NCI-H146 treated with DMSO at 0.1 percent for 48 hours (cell line): ENCODE results near the gene ZNF19.

Experiments
- DNase-seq: peaks from one replicate; lab custom pipeline; 2025; ENCODE audit not compliant: unreplicated experiment; lab: John Stamatoyannopoulos, UW

ZNF19 gene

DNA sequence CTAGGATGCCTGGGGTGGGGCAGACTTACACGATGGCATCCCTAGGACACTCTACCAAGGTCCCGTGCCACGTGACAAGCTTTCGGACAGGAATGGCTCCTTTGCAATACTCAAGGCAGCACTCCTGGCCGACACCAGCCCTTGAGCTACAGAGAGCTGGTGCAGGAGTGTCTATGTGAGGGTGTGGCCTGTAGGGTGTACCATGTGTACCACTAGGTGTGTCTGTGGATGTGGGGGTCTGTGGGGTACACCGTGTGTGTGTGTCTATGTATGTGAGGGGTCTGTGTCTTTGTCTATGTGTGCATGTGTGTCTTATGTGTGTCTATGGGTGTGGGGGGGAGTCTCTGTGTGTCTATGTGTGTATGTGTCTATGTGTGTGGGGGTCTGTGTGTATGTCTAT is 45.4 kb downstream of the ZNF19 start:
- no peak for DNase-seq

GRCh38 chr16:71442051-71442440 is 47.1 kb downstream of the ZNF19 start, which contains the start of gene TLE7:
Gene TLE7, minus strand, starts transcription at chr16:71442054. Its CDS starts 8,730 bp downstream, at chr16:71433324.
- DNase-seq: no peak

- no peak for DNase-seq
These were observed 47.6 kb downstream of the ZNF19 start for GRCh38 chr16:71441348-71442050.

DNA sequence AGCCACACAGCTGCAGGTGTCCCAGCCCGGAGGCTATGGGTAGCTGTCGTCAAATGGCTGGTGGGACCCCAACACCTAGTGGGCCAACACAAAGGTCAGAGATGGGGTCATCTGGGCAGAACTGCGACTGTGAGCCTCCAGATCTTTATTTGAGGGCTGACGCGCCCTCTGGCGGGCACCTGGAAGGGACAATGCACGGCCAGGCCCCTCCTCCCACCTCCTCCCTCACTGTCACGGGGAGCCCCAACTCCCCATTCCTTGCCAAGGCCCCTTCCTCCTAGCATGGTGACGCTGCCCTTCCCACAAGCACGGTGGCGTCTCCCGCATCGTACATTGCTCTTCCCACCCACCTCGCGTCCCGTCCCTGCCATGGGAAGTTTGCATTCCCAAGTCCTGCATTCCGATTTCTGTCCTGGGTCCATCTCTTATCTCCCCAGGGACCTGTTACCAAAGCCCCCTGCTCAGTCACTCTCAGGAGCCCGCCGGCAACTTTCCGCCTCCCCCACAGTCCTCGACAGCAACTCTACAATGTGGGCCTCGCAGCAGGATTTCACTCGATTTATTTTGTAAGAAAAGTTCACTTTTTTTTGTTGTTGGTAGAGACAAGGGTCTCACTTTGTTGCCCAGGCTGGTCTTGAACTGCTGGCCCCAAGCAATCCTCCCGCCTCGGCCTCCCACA is 48.3 kb downstream of the ZNF19 start:
- no peak for DNase-seq

GRCh38 chr16:71439523-71439922 is 49.6 kb downstream of the ZNF19 start:
- DNase-seq: no peak

DNA sequence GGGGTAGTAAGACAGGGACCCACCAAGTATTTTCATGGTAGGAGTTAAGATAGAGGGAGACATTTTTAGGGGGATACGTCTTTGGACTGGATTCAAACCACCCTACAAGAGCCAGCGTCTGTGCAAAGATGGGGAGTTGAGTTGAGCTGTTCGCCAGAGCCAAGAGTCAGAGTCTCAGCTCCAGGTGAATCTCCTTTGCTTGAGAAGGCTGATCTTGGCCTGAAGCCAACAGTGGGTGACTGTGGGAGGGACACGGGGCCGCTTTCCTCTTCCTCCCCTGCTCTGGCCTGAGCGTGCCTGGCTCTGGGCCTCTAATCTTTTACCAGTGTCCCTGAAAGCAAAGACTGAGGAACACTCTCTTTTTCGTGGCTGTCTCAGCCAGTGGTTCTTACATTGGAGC is 52.7 kb downstream of the ZNF19 start:
- no peak for DNase-seq

DNA sequence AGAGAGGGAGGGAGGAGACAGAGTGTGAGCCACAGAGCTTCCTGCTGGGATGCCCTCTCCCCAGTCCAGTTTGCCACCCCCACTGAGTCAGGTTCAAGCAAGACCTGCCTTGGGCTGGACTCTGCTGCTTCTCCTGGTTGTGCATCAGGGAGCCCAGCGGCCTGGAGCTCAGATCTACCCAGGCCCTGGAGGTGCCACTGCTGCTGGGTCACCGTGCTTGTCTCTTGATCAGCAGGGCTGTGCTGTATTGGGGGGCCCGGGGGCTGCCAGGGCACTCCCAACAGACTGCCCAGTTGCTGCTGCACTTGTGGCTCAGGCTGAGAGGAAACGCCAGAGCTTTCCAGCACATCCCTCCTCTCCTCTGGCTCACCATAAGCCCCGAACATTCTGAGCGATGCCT is 56.2 kb downstream of the ZNF19 start:
- DNase-seq: no peak

DNA sequence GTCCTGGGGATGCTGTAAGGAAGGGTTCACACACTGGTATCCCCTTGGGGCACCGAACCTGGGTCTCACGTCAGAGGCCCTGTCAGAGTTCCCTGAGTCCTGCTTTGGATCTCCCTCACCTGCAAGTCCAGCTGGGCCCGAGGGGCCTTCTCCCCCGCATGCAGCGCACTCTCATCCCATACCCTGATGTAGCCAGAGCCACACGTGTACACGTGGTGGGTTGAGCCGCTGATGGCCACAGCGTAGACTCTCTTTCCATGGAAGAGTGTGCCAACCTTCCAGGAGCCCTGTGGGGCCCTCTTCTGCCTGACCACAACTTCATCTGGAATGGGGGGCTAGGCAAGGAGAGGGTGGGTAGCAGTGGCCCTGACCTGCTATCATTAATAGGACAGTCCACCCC is 57.1 kb downstream of the ZNF19 start:
- DNase-seq: no peak

DNA sequence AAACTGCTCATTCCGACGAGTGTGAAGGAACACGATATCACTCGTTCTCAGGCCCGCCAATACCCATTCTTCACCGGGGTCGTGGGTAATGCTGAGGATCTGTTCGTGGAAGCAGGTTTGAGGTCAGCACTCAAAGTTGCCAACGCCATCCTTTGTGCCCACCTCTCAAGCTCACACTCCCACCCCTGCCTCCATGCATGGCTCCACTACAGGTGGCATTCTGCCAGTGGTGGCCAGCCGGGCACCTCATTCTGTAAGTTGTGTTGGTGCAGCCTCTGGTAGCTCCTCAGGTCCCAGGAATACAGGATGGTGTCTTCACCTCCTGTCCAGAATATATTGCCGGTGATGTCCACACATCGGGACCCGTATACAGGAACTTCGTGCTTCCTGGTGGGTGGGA is 57.9 kb downstream of the ZNF19 start:
- DNase-seq: no peak

DNA sequence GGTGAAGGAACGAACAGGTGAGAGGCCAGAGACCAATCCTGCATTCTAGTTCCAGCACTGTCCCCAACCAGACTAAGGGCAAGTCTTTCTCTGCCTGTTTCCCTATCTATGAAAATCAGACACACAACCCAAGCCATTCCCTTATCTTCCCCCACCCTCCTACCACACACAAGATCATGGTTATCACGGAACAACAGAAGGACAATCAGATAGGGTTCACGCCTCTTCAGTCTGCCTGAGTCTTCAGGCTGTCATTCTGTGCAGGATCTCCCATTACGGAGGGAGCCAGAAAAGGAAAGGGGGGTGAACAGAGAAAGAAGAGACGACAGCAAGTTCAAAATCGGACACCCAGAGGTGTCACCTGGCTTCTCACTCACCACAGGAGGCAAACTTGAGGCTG is 58.4 kb downstream of the ZNF19 start:
- DNase-seq: no peak

DNA sequence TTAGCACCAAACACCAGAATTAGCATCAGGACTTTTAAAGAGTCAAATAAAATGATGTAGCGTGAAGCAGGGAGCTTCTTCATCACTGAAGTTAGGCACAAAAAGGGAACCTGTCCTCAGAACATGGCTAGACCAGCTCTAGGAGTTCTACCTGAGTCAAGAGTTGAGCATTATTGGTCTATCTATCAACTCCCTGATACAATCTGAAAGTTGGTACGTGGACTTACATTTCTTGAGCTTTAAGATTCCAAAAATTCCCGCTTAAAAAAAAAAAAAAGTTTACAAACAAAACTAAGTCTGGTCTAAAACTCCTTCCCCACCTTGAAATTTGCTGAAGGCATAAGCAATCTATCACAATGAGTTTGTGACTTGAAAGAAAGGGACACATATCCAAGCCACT is 59.5 kb downstream of the ZNF19 start:
- no peak for DNase-seq

GRCh38 chr16:71428883-71429282 is 60.2 kb downstream of the ZNF19 start:
- DNase-seq: no peak

GRCh38 chr16:71428385-71428784 is 60.7 kb downstream of the ZNF19 start:
- no peak for DNase-seq

GRCh38 chr16:71426880-71427615 is 62.1 kb downstream of the ZNF19 start:
- no peak for DNase-seq

DNA sequence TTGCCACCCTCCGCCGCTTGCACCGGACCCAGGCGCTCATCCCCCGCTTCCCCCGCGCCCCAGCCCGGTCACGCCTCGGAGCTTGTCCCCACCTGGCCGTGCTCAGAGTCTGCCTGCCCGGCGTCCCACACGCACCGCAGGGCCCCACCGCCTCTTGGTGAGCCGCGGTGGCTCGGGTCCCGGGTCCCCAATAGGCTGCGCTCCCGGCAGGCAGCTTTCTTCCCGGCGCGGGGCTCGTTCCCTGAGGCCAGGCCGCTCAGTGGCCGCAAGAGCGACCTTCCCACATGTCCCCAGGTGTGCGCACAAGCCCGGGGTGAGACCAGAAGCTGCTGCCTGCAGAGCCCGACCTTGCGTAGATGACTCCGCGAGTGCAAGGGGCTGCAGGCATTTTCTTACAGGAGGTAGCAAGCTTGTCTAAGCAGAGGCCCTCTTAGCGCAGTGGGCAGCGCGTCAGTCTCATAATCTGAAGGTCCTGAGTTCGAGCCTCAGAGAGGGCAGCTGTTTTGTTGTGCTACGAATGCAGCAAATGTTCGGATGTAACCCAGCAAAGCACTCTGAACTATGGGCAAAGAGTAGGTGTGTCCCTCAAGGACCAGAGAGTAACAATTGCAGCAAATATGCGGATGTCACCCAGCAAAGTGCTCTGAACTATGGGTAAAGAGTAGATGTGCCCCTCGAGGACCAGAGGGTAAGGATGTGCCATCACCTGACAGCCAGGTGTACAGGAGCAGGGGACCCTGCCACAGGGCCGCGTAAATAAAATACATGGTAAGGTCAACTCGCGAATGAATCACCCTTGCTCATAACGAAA is 62.9 kb downstream of the ZNF19 start:
- DNase-seq: peak; percentile 94

- no peak for DNase-seq
These were observed 63.4 kb downstream of the ZNF19 start for GRCh38 chr16:71425746-71426068.

- DNase-seq: no peak
These were observed 64.5 kb downstream of the ZNF19 start for GRCh38 chr16:71424626-71425025.

- DNase-seq: no peak
These were observed 65.3 kb downstream of the ZNF19 start for GRCh38 chr16:71423865-71424264.
